ENCODE data around the gene MBNL1. TPM values are rescaled to one million over a fixed set of nuclear protein-coding genes. Genes with fewer than 3 reads are reported as not detected.
A peak's percentile ranks its signal among the peaks of the same experiment; 100 is the strongest.

MBNL1 gene
- total and polyA plus RNA-seq, 11 donors: 46.8 to 416 (median 189) TPM

- Histone ChIP-seq H3K27ac (no peak overlapping the region), H3K4me3 (no peak overlapping the region), H3K36me3 (peaks cover 0 to 84% (median 63%) of the 10 kb centered on the region in 9 donors), H3K4me1 (peaks cover 0 to 46% (median 37%) of the 10 kb centered on the region in 12 donors), H3K27me3 (no peaks in the 10 kb centered on the region), H3K9me3 (no peaks in the 10 kb centered on the region)
- intact Hi-C loops (cut with DNase I): loop anchor here (5.0 to 10.0 kb wide), 9 partner anchors 183 to 376 kb away; partner anchors contain the start of gene MBNL1 (in 1 of the 10)
- WGBS, 4 donors: 75 to 88% (median 81%) methylated on average over 1 of the region's 1 CpG
- TF ChIP-seq POLR2A (IDR thresholded peaks at IDR 0.05) (no peak), CTCF (IDR thresholded peaks at IDR 0.05) (no peak)
- ATAC-seq (no peak), DNase-seq (no peak)
Measured at GRCh38 chr3:152448091-152448490, 179.4 kb downstream of the MBNL1 start.

- peaks cover 0 to 97% (median 69%) of the 10 kb centered on the region in 9 donors for H3K36me3 ChIP-seq
- DNase-seq (no peak), ATAC-seq (peak in 3 of 4 donors; percentile 26 to 41 (median 34))
- intact Hi-C loops (cut with DNase I): no loop called here
- H3K27me3 ChIP-seq: no peaks in the 10 kb centered on the region
- 85 to 94% (median 92%) methylated on average over 1 of the region's 1 CpG for WGBS, 4 donors
- no peak for TF ChIP-seq POLR2A (IDR thresholded peaks at IDR 0.05)
- TF ChIP-seq CTCF (IDR thresholded peaks at IDR 0.05): no peak
- H3K4me3 ChIP-seq: no peak overlapping the region
- peaks cover 0 to 22% (median 8%) of the 10 kb centered on the region in 12 donors for H3K4me1 ChIP-seq
- no peak overlapping the region for H3K27ac ChIP-seq
- no peaks in the 10 kb centered on the region for H3K9me3 ChIP-seq
Measured at GRCh38 chr3:152452318-152452717, 183.6 kb downstream of the MBNL1 start.

- intact Hi-C loops (cut with DNase I): no loop called here
Measured at GRCh38 chr3:152454076-152454875, 185.5 kb downstream of the MBNL1 start.

More at GRCh38 chr3:152454076-152454875, 185.5 kb downstream of the MBNL1 start:
- 58 to 75% (median 65%) methylated on average over 6 of the region's 6 CpGs for WGBS, 4 donors
- no peaks in the 10 kb centered on the region for H3K27me3 ChIP-seq
- H3K4me3 ChIP-seq: no peak overlapping the region
- H3K27ac ChIP-seq: no peak overlapping the region
- peaks cover 0 to 97% (median 77%) of the 10 kb centered on the region in 9 donors for H3K36me3 ChIP-seq
- TF ChIP-seq CTCF (IDR thresholded peaks at IDR 0.05) (no peak), POLR2A (IDR thresholded peaks at IDR 0.05) (no peak)
- H3K9me3 ChIP-seq: no peaks in the 10 kb centered on the region
- peaks cover 0 to 21% (median 4%) of the 10 kb centered on the region in 12 donors for H3K4me1 ChIP-seq
- DNase-seq (no peak), ATAC-seq (no peak)
